Gastrocnemius medialis (tissue), 4 donors: Measurements from ENCODE around the gene CACNA1C. TPM values are rescaled to one million over a fixed set of nuclear protein-coding genes. Genes with fewer than 3 reads are reported as not detected.
A peak's percentile ranks its signal among the peaks of the same experiment; 100 is the strongest.

ENCODE experiments used
- ATAC-seq, 2 donors: fragments of 150-250 bp; one replicate each; pipeline ENCODE4 v1.9.1; 2016
- DNase-seq, 2 donors: peaks; one replicate each; pipeline ENCODE4 v3.0.0-alpha.2; 2019
- H3K27ac ChIP-seq, 4 donors: fragments of 200-600 bp; sonication (generic); 1 replicate in 1 of 4; 2 replicates in 3 of 4; pipeline ENCODE4 v1.5.1; 2016 to 2018; ENCODE audit warnings: mild to moderate bottlenecking in 2 of 4, moderate library complexity in 1 of 4
- H3K27me3 ChIP-seq, 3 donors: fragments of 200-600 bp; sonication (generic) in 2 of 3; 1 replicate in 1 of 3; 2 replicates in 2 of 3; pipeline versions ENCODE4 v1.5.1 to v1.6.0; 2016 to 2019; ENCODE audit warnings: mild to moderate bottlenecking in 1 of 3, moderate library complexity in 1 of 3
- H3K36me3 ChIP-seq, 2 donors: fragments of 200-600 bp; sonication (generic) in 1 of 2; one replicate each; pipeline ENCODE4 v1.5.1; 2017 to 2018
- H3K4me1 ChIP-seq, 2 donors: fragments of 200-600 bp; sonication (generic) in 1 of 2; one replicate each; pipeline ENCODE4 v1.5.1; 2016 to 2017; ENCODE audit warnings: mild to moderate bottlenecking in 2 of 2
- H3K4me3 ChIP-seq, 4 donors: fragments of 200-600 bp; sonication (generic) in 3 of 4; 1 replicate in 1 of 4; 2 replicates in 3 of 4; pipeline ENCODE4 v1.5.1; 2016 to 2019; ENCODE audit warnings: mild to moderate bottlenecking in 2 of 4
- H3K9me3 ChIP-seq, 3 donors: fragments of 200-600 bp; sonication (generic) in 2 of 3; 1 replicate in 1 of 3; 2 replicates in 2 of 3; pipeline ENCODE4 v1.5.1; 2016 to 2019
- POLR2A ChIP-seq, 2 donors: fragments of 450-650 bp; IDR thresholded peaks; one replicate each; pipeline ENCODE4 v1.6.1; 2017; ENCODE audit warnings: antibody characterized with exemption in 2 of 2, mild to moderate bottlenecking in 2 of 2, moderate library complexity in 2 of 2
- in situ Hi-C, 4 donors: fragments of 200-750 bp; cut with MboI; loops; one replicate each; pipeline versions ENCODE4 v1.15.0 to v1.8.0; 2017; ENCODE audit warnings: low sequenced_read_pairs in 4 of 4
- intact Hi-C: fragments of 100-400 bp; cut with DNase I; formaldehyde crosslinking; loops from one replicate; pipeline ENCODE4 v1.15.1; 2023; ENCODE audit warnings: low total_unique reads
- total RNA-seq, 4 donors: library from RNA; depleted of rRNA; stranded (reverse); fragments of >200 nt; gene quantifications; one replicate each; pipeline versions ENCODE4 v1.1.0 to v1.2.3, GENCODE V29; 2016
- TF ChIP-seq, protein P1 (sequence below), 5 experiments: fragments of 450-650 bp in 3 of 5; fragments of 200-600 bp in 2 of 5; sonication (generic) in 2 of 5; IDR thresholded peaks in 4 of 5; conservative IDR thresholded peaks in 1 of 5; 1 replicate in 4 of 5; 2 replicates in 1 of 5; pipeline ENCODE4 v1.5.1; 2016 to 2019; ENCODE audit warnings: antibody characterized with exemption in 5 of 5, mild to moderate bottlenecking in 3 of 5, moderate library complexity in 3 of 5

Gene CACNA1C
- total RNA-seq, 4 donors from 2014 or later, result 0.80 to 1.8 (median 0.91) TPM

DNA sequence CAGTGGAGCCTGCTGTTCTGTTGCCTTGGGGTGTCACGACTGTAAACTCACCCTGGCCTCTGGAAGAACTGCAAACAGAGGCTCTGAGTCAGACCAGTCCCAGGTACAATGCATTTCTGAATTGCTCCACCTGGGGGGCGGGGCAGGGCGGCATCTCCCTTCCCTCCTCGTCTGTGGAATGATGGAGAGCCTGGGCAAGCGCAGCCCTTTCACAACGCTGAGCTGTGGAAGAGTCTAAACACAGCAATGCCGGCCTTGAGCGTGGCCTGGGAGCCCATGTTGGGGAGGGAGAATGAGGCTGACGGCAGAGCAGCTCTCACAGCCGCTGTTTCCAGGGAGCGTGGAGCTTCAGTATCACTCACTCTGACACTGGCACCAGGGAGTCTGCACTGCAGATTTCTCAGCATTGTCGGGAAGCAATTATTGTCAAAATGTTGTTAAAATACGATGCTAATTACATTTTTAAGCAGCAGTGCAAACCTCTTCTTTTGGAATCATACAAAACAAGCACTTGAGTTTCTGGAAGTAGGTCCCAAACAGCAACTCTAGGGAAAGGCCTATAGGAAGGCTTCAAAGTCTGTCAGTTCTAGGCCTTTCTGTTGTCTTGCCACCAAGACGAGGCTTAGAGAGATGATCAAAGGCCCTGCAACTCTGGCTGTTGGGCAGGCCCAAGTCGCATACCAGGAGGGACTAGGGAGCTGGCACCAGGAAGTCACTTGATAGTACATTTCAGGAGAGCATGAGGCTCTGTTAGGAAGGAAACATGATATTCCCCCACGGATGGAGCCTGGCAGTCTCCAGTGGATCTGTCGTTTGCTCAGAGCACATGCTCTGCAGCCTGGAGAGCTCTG lies 498.0 kb downstream of the CACNA1C start:
- Histone ChIP-seq H3K4me1 (no peaks in the 10 kb centered on the region), H3K4me3 (no peak overlapping the region), H3K36me3 (no peaks in the 10 kb centered on the region), H3K27me3 (no peaks in the 10 kb centered on the region), H3K27ac (no peak overlapping the region), H3K9me3 (no peaks in the 10 kb centered on the region)
- DNase-seq (no peak), ATAC-seq (peak; percentile 39 to 58)
- in situ Hi-C loops, result no loop called here
- intact Hi-C loops, result no loop called here
- TF ChIP-seq, protein P1, sequence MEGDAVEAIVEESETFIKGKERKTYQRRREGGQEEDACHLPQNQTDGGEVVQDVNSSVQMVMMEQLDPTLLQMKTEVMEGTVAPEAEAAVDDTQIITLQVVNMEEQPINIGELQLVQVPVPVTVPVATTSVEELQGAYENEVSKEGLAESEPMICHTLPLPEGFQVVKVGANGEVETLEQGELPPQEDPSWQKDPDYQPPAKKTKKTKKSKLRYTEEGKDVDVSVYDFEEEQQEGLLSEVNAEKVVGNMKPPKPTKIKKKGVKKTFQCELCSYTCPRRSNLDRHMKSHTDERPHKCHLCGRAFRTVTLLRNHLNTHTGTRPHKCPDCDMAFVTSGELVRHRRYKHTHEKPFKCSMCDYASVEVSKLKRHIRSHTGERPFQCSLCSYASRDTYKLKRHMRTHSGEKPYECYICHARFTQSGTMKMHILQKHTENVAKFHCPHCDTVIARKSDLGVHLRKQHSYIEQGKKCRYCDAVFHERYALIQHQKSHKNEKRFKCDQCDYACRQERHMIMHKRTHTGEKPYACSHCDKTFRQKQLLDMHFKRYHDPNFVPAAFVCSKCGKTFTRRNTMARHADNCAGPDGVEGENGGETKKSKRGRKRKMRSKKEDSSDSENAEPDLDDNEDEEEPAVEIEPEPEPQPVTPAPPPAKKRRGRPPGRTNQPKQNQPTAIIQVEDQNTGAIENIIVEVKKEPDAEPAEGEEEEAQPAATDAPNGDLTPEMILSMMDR (IDR thresholded peaks at IDR 0.05 in 4 of 5, conservative IDR thresholded peaks at IDR 0.05 in 1 of 5), result no peak
- no peak for TF ChIP-seq POLR2A (IDR thresholded peaks at IDR 0.05)

- Histone ChIP-seq H3K36me3 (no peaks in the 10 kb centered on the region), H3K9me3 (no peaks in the 10 kb centered on the region), H3K27ac (no peak overlapping the region), H3K4me3 (no peak overlapping the region), H3K4me1 (no peaks in the 10 kb centered on the region), H3K27me3 (no peaks in the 10 kb centered on the region)
- ATAC-seq (no peak), DNase-seq (no peak)
- in situ Hi-C loops (no loop called here), intact Hi-C loops (no loop called here)
- TF ChIP-seq, protein P1 (IDR thresholded peaks at IDR 0.05 in 4 of 5, conservative IDR thresholded peaks at IDR 0.05 in 1 of 5), result no peak
- TF ChIP-seq POLR2A (IDR thresholded peaks at IDR 0.05), result no peak
These were observed 498.7 kb downstream of the CACNA1C start for GRCh38 chr12:2551412-2551900.

GRCh38 chr12:2552000-2552756 lies 499.4 kb downstream of the CACNA1C start:
- Histone ChIP-seq H3K27ac (no peak overlapping the region), H3K27me3 (no peaks in the 10 kb centered on the region), H3K4me1 (no peaks in the 10 kb centered on the region), H3K4me3 (no peak overlapping the region), H3K9me3 (no peaks in the 10 kb centered on the region), H3K36me3 (no peaks in the 10 kb centered on the region)
- ATAC-seq, result no peak
- intact Hi-C loops (no loop called here), in situ Hi-C loops (no loop called here)
- DNase-seq, result no peak
- TF ChIP-seq POLR2A (IDR thresholded peaks at IDR 0.05), result no peak
- TF ChIP-seq, protein P1 (IDR thresholded peaks at IDR 0.05 in 4 of 5, conservative IDR thresholded peaks at IDR 0.05 in 1 of 5), result no peak

DNA sequence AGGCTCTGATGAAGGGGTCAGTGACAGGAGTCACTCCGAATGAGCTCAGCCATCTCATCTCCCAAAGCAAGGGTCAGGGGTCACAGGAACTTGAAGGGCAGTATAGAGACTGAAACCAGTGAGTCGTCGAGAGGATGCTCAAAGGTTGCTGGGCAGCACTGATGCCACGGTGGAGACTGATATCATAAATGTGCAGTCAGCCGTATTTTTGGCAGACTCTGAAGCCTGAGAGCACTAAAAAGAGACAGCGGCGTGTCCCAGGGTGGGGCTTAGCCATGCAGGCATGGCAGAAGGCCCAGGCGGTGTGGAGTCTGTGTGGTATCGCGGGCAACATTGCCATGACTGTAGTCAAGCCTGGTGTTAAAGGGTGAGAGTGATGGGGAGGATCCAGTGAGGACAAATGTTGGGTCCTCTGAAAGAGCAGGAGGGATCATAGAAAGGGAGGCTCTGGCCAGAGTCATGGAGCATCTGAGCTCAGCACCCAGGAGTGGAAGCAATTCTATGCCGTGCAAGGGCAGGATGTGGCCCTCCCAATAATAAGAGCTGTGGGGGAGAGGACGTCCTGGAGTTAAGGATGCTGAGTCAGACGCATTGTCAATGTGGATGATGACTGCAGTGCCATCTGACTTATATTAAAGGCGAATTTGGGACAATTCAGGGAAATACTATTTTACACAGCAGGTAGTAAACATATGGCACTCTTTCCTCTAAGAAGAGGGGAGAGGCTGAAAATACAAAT lies 500.8 kb downstream of the CACNA1C start:
- Histone ChIP-seq H3K4me3 (no peak overlapping the region), H3K4me1 (no peaks in the 10 kb centered on the region), H3K36me3 (no peaks in the 10 kb centered on the region), H3K9me3 (no peaks in the 10 kb centered on the region), H3K27ac (no peak overlapping the region), H3K27me3 (no peaks in the 10 kb centered on the region)
- TF ChIP-seq, protein P1 (IDR thresholded peaks at IDR 0.05 in 4 of 5, conservative IDR thresholded peaks at IDR 0.05 in 1 of 5), result no peak
- no peak for TF ChIP-seq POLR2A (IDR thresholded peaks at IDR 0.05)
- intact Hi-C loops (no loop called here), in situ Hi-C loops (no loop called here)
- ATAC-seq (no peak), DNase-seq (no peak)
